Measurements from ENCODE around the gene TTC9B. TPM values are rescaled to one million over a fixed set of nuclear protein-coding genes. Genes with fewer than 3 reads are reported as not detected.

Gene TTC9B
- total and polyA plus RNA-seq, 2 of the 8 experiments (the other 6 are each of a cell fraction or from before 2014, with no cell fraction given): 0.26 TPM; not detected in 1

DNA sequence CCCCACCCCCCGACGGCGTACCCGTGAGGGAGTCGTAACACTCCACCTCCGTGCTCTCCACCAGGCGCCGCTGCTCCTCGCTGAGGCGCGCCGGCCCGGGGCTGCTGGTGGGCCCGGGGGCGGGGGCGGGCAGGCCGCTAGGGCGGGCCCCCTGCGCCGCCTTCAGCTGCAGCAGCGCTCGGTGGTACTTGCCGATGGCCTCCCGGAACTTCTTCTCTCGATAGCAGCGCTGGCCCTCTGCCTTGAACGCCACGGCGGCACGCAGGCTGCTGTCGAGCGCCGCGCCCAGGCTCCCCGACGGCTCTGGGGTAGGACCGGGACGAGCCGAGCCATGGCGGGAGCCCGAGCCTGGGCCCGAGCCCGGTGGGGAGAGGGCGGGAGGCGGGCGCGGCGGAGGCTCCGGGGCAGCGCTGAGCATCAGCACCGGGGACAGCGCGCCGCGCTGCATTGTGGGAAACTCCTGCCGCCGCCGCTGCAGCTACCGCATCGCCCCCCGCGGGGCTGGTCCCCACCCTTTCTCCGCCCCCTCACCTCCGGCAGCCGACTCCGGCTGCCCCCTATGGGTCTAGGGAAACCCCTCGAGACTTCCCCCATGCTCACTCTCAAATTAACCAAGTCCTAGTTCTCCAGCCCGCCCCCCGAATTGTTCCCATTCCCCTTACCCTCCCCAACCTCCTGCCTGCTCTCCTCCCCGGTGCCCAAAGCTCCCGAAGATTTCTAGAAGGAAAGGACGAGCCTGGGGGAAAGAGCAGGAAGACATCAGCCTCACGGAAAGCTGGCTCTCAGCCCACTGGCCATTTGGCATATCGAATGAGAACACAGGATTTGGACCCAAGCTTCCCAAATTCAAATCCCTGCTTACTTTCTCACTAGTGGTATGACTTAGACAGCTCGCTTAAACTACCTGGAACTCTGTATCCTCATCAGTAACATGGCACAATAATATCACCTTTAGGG is at the start of gene TTC9B (continued):
- TF ChIP-seq SP4 (IDR thresholded peaks at IDR 0.05; ENCODE audit: low read length) (no peak), SP1 (IDR thresholded peaks at IDR 0.05; ENCODE audit: low read depth, low read length) (no peak), KDM1A (IDR thresholded peaks at IDR 0.05; ENCODE audit: borderline replicate concordance, low read length) (peak; percentile 99), JUN (IDR thresholded peaks at IDR 0.05; ENCODE audit: low read depth, low read length) (no peak), EGR1 (IDR thresholded peaks at IDR 0.05; ENCODE audit: borderline replicate concordance, low read depth, low read length) (peak; percentile 97), CHD2 (IDR thresholded peaks at IDR 0.05; ENCODE audit: low read length) (no peak), CTBP2 (IDR thresholded peaks at IDR 0.05; ENCODE audit: borderline replicate concordance, insufficient read depth, insufficient read length, low read length) (peak; percentile 99), SRF (IDR thresholded peaks at IDR 0.05; ENCODE audit: low read depth, low read length) (no peak), HDAC2 (IDR thresholded peaks at IDR 0.05; ENCODE audit: borderline replicate concordance in 1 of 2, low read depth in 2 of 2, low read length in 2 of 2) (peak; percentile 7 to 77; a peak in 1 of 4 replicates), YY1 (IDR thresholded peaks at IDR 0.05; ENCODE audit: low read depth, low read length) (peak; percentile 89), GABPA (IDR thresholded peaks at IDR 0.05; ENCODE audit: borderline replicate concordance, insufficient read depth, low read length) (no peak), MAFK (IDR thresholded peaks at IDR 0.05; ENCODE audit: low read depth, low read length) (no peak), TAF1 (IDR thresholded peaks at IDR 0.05; ENCODE audit: low read depth, low read length) (no peak), HDAC6 (IDR thresholded peaks at IDR 0.05; ENCODE audit: low read depth, low read length) (no peak), RBBP5 (IDR thresholded peaks at IDR 0.05; ENCODE audit: borderline replicate concordance, low read depth, low read length) (no peak), TAF7 (optimal IDR thresholded peaks at IDR 0.05; ENCODE audit: borderline replicate concordance, low read depth, low read length) (peak; percentile 11), PHF8 (conservative IDR thresholded peaks at IDR 0.05; ENCODE audit: low read depth, low read length) (no peak), JUND (IDR thresholded peaks at IDR 0.05; ENCODE audit: low read length) (no peak), BCL11A (IDR thresholded peaks at IDR 0.05; ENCODE audit: low read depth in 2 of 2, low read length in 2 of 2) (no peak), SIRT6 (IDR thresholded peaks at IDR 0.05; ENCODE audit: low read length) (no peak), GTF2F1 (IDR thresholded peaks at IDR 0.05; ENCODE audit: borderline replicate concordance, low read depth, low read length) (no peak), SIN3A (conservative IDR thresholded peaks at IDR 0.05 in 1 of 2, IDR thresholded peaks at IDR 0.05 in 1 of 2; ENCODE audit: low read depth in 1 of 2, low read length in 2 of 2) (peak; percentile 74 to 85; a peak in 2 of 4 replicates)
- TF ChIP-seq, protein P1, sequence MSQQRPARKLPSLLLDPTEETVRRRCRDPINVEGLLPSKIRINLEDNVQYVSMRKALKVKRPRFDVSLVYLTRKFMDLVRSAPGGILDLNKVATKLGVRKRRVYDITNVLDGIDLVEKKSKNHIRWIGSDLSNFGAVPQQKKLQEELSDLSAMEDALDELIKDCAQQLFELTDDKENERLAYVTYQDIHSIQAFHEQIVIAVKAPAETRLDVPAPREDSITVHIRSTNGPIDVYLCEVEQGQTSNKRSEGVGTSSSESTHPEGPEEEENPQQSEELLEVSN (IDR thresholded peaks at IDR 0.05): no peak

Measured in H1 (cell line).